ENCODE measurements around the gene PRR35. TPM values are rescaled to one million over a fixed set of nuclear protein-coding genes. Genes with fewer than 3 reads are reported as not detected.

The PRR35 gene
- total and polyA plus RNA-seq, 8 donors: not detected

- Histone ChIP-seq H3K9me3 (no peaks in the 10 kb centered on the region), H3K27ac (no peak overlapping the region), H3K4me1 (peaks cover 0 to 8% (median 2%) of the 10 kb centered on the region in 4 donors), H3K27me3 (peaks cover 0 to 24% (median 10%) of the 10 kb centered on the region in 3 donors), H3K4me3 (no peak overlapping the region), H3K36me3 (peaks cover 34 to 51% (median 47%) of the 10 kb centered on the region in 4 donors)
- DNase-seq: no peak
- WGBS, 5 donors: 77 to 91% (median 82%) methylated on average over 11 of the region's 11 CpGs
- intact Hi-C loops (cut with DNase I; ENCODE audit: low total_unique reads): no loop called here
- no peak for TF ChIP-seq POLR2A (IDR thresholded peaks at IDR 0.05)
- TF ChIP-seq CTCF (IDR thresholded peaks at IDR 0.05): no peak
- TF ChIP-seq EP300 (IDR thresholded peaks at IDR 0.05): no peak
- TF ChIP-seq POLR2AphosphoS5 (IDR thresholded peaks at IDR 0.05): no peak
These were observed 5.9 kb upstream of the PRR35 start for GRCh38 chr16:554297-554621.

- DNase-seq: no peak
- no peak overlapping the region for H3K4me3 ChIP-seq
These were observed 5.4 kb upstream of the PRR35 start for GRCh38 chr16:554640-555365.

GRCh38 chr16:555528-556473 is 4.4 kb upstream of the PRR35 start:
- Histone ChIP-seq H3K27ac (no peak overlapping the region), H3K4me3 (no peak overlapping the region), H3K9me3 (no peaks in the 10 kb centered on the region), H3K36me3 (peaks cover 27 to 38% (median 34%) of the 10 kb centered on the region in 4 donors), H3K27me3 (peaks cover 12 to 39% (median 25%) of the 10 kb centered on the region in 3 donors), H3K4me1 (peaks cover 11 to 16% (median 14%) of the 10 kb centered on the region in 4 donors)
- 71 to 85% (median 78%) methylated on average over 19 to 32 of the region's 32 CpGs for WGBS, 5 donors
- TF ChIP-seq EP300 (IDR thresholded peaks at IDR 0.05): no peak
- TF ChIP-seq POLR2A (IDR thresholded peaks at IDR 0.05): no peak
- TF ChIP-seq CTCF (IDR thresholded peaks at IDR 0.05): no peak
- TF ChIP-seq POLR2AphosphoS5 (IDR thresholded peaks at IDR 0.05): no peak
- no peak for DNase-seq
- intact Hi-C loops (cut with DNase I; ENCODE audit: low total_unique reads): no loop called here

More at GRCh38 chr16:554640-555365, 5.4 kb upstream of the PRR35 start:
- Histone ChIP-seq H3K27me3 (peaks cover 5 to 29% (median 15%) of the 10 kb centered on the region in 3 donors), H3K36me3 (peaks cover 29 to 46% (median 41%) of the 10 kb centered on the region in 4 donors), H3K9me3 (no peaks in the 10 kb centered on the region), H3K4me1 (peaks cover 4 to 13% (median 8%) of the 10 kb centered on the region in 4 donors), H3K27ac (no peak overlapping the region)
- intact Hi-C loops (cut with DNase I; ENCODE audit: low total_unique reads): no loop called here
- TF ChIP-seq POLR2A (IDR thresholded peaks at IDR 0.05) (no peak), POLR2AphosphoS5 (IDR thresholded peaks at IDR 0.05) (no peak), EP300 (IDR thresholded peaks at IDR 0.05) (no peak), CTCF (IDR thresholded peaks at IDR 0.05) (no peak)
- 73 to 84% (median 83%) methylated on average over 45 to 54 of the region's 54 CpGs for WGBS, 5 donors

- intact Hi-C loops (cut with DNase I; ENCODE audit: low total_unique reads): no loop called here
- H3K4me3 ChIP-seq: no peak overlapping the region
- peaks cover 11 to 18% (median 16%) of the 10 kb centered on the region in 4 donors for H3K4me1 ChIP-seq
- peaks cover 19 to 47% (median 33%) of the 10 kb centered on the region in 3 donors for H3K27me3 ChIP-seq
- TF ChIP-seq CTCF (IDR thresholded peaks at IDR 0.05) (no peak), POLR2AphosphoS5 (IDR thresholded peaks at IDR 0.05) (no peak), EP300 (IDR thresholded peaks at IDR 0.05) (no peak), POLR2A (IDR thresholded peaks at IDR 0.05) (no peak)
- H3K36me3 ChIP-seq: peaks cover 22 to 31% (median 28%) of the 10 kb centered on the region in 4 donors
- no peak for DNase-seq
- no peak overlapping the region for H3K27ac ChIP-seq
- H3K9me3 ChIP-seq: no peaks in the 10 kb centered on the region
- 83 to 87% (median 84%) methylated on average over 21 to 32 of the region's 32 CpGs for WGBS, 5 donors
These were observed 3.6 kb upstream of the PRR35 start for GRCh38 chr16:556474-557173.

All from stomach (tissue), 9 donors.